Right lobe of liver (tissue), 6 donors: Measurements from ENCODE around the gene SMIM43. TPM values are rescaled to one million over a fixed set of nuclear protein-coding genes. Genes with fewer than 3 reads are reported as not detected.

Experiments
- ATAC-seq, 4 donors: fragments of 200-7000 bp; cut with Tn5 transposase; one replicate each; pipeline ENCODE4 v1.9.1; 2020; ENCODE audit warnings: mild to moderate bottlenecking in 4 of 4, moderate library complexity in 4 of 4
- DNase-seq, 3 donors: peaks; one replicate each; pipeline ENCODE4 v3.0.0-alpha.2; 2020
- H3K27ac ChIP-seq, 3 donors: fragments of 200-600 bp; one replicate each; pipeline ENCODE4 v1.8.0; 2022
- H3K27me3 ChIP-seq, 2 donors: fragments of 200-600 bp; one replicate each; pipeline ENCODE4 v1.8.0; 2022
- H3K36me3 ChIP-seq, 4 donors: fragments of 200-600 bp; sonication (generic) in 1 of 4; one replicate each; pipeline versions ENCODE4 v1.5.1 to v1.8.0; 2017 to 2022; ENCODE audit warnings: control low read depth in 1 of 4
- H3K4me1 ChIP-seq, 4 donors: fragments of 200-600 bp; sonication (generic) in 1 of 4; one replicate each; pipeline versions ENCODE4 v1.5.1 to v1.8.0; 2017 to 2022; ENCODE audit warnings: control low read depth in 1 of 4
- H3K4me3 ChIP-seq, 3 donors: fragments of 200-600 bp; one replicate each; pipeline ENCODE4 v1.8.0; 2022
- H3K9me3 ChIP-seq, 4 donors: fragments of 200-600 bp; sonication (generic) in 1 of 4; one replicate each; pipeline versions ENCODE4 v1.5.1 to v1.8.0; 2017 to 2022; ENCODE audit warnings: control low read depth in 1 of 4
- POLR2A ChIP-seq: fragments of 450-650 bp; IDR thresholded peaks from one replicate; pipeline ENCODE4 v1.6.1; 2017; ENCODE audit warnings: antibody characterized with exemption, mild to moderate bottlenecking
- WGBS: methylation state at CpG from one replicate; pipeline ENCODE4 v1.1.6; 2018; ENCODE audit warnings: low coverage, low lambda C conversion rate; ENCODE audit not compliant: insufficient coverage; ENCODE audit errors: missing lambda C conversion rate; 5-methylcytosine and 5-hydroxymethylcytosine counted together
- intact Hi-C, 2 donors: fragments of 100-400 bp; cut with DNase I; formaldehyde crosslinking; loops; one replicate each; pipeline versions ENCODE4 v1.11.2 to v1.14.1; 2022
- total RNA-seq, 6 experiments: library from RNA; depleted of rRNA in 2 of 6; stranded (reverse); fragments of >200 nt in 2 of 6; fragmentation: NEBNext Ultra II Directional in 3 of 6; extraction: Animal tissue kit (Norgen Biotek cat#: 25700) in 3 of 6; gene quantifications; one replicate each; pipeline versions ENCODE4 v1.1.0 to v1.2.4, GENCODE V29; 2016 to 2023
- TF ChIP-seq, protein P1 (sequence below), 4 donors: fragments of 200-600 bp in 3 of 4; fragments of 450-650 bp in 1 of 4; IDR thresholded peaks; one replicate each; pipeline versions ENCODE4 v1.5.1 to v1.8.0; 2016 to 2022; ENCODE audit warnings: antibody characterized with exemption in 4 of 4, mild to moderate bottlenecking in 2 of 4
- donor health status: DM: no; HTN: yes; CAD: no.
- donor health status: DM: no; HTN: no; CAD: no.
- donor health status: DM: no; HTN: no; CAD: no.
- donor health status: DM: no; HTN: yes; CAD: no.
- donor health status: DM: no; HTN: yes; CAD: no.

The SMIM43 gene
- total RNA-seq, 6 experiments from 2014 or later = not detected

DNA sequence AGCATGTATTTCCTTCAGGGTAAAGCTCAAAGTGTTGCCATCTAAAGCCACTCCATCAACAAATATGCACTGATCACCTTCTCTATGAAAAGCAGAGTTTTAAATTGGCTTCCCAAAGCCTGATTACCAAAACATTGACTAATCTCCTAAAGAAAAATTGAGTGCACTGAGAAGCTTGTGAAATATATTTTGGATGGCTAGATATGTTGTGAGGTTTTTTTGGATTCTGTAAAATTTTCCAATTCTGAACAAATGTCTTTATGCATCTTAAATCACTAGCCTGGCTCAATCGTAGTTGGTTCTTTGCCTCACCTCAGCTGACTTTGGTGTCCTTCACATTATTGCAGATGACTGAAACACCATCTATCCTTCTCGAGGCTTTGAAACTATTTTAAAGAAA lies 21.3 kb upstream of the SMIM43 start:
- Histone ChIP-seq H3K9me3 (no peaks in the 10 kb centered on the region), H3K4me1 (no peaks in the 10 kb centered on the region), H3K4me3 (no peak overlapping the region), H3K27ac (no peak overlapping the region), H3K27me3 (no peaks in the 10 kb centered on the region), H3K36me3 (no peaks in the 10 kb centered on the region)
- ATAC-seq (no peak), DNase-seq (no peak)
- no peak for TF ChIP-seq POLR2A
- TF ChIP-seq, protein P1, sequence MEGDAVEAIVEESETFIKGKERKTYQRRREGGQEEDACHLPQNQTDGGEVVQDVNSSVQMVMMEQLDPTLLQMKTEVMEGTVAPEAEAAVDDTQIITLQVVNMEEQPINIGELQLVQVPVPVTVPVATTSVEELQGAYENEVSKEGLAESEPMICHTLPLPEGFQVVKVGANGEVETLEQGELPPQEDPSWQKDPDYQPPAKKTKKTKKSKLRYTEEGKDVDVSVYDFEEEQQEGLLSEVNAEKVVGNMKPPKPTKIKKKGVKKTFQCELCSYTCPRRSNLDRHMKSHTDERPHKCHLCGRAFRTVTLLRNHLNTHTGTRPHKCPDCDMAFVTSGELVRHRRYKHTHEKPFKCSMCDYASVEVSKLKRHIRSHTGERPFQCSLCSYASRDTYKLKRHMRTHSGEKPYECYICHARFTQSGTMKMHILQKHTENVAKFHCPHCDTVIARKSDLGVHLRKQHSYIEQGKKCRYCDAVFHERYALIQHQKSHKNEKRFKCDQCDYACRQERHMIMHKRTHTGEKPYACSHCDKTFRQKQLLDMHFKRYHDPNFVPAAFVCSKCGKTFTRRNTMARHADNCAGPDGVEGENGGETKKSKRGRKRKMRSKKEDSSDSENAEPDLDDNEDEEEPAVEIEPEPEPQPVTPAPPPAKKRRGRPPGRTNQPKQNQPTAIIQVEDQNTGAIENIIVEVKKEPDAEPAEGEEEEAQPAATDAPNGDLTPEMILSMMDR (IDR thresholded peaks at IDR 0.05) = no peak
- intact Hi-C loops = no loop called here
- WGBS = 47% methylated on average over 2 of the region's 2 CpGs

DNA sequence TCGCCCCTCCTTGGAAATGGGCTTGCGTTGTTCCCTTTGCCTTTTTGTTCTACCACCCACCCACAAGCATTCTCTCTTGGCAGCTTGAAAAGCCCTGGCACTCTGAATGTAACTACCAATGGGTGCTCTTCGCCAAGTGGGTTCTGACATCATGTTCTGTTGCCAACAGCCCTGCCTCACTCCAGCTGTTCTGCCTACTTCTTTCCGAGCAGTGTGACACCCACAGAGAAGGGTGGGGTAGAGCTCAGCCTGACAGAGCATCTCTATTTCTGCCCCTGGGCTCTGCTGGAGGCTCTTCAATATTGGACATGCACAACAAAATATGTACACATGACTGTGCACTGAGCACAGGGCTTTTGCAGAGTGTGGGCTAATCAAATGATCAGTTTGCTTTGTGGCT lies 20.5 kb upstream of the SMIM43 start:
- ATAC-seq (no peak), DNase-seq (no peak)
- Histone ChIP-seq H3K27ac (no peak overlapping the region), H3K36me3 (no peaks in the 10 kb centered on the region), H3K27me3 (no peaks in the 10 kb centered on the region), H3K4me3 (no peak overlapping the region), H3K9me3 (no peaks in the 10 kb centered on the region), H3K4me1 (no peaks in the 10 kb centered on the region)
- intact Hi-C loops = no loop called here
- 47% methylated on average over 4 of the region's 4 CpGs for WGBS
- TF ChIP-seq POLR2A = no peak
- TF ChIP-seq, protein P1 (IDR thresholded peaks at IDR 0.05) = no peak

DNA sequence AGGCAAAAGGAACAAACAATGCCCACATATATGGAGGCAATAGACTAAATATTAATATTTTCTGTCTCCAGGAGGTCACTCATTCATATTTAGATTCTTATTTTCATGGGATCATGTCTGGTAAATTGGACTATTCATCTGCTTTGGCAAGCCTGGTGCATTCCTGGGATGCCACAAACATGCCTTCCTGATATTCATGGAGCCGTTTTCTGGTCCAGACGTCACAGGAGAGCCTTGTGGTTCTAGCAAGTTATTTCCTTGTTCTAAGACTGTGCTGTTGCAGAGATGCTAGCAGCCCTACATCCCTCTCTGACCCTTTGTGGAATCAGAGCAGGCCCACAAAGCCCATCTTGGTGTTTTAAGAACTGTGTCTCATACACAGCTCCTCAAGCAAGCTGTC lies 20.0 kb upstream of the SMIM43 start:
- intact Hi-C loops = no loop called here
- no peaks in the 10 kb centered on the region for H3K9me3 ChIP-seq
- H3K36me3 ChIP-seq = no peaks in the 10 kb centered on the region
- ATAC-seq (no peak), DNase-seq (no peak)
- WGBS = 64% methylated on average over 2 of the region's 2 CpGs
- no peak for TF ChIP-seq POLR2A
- TF ChIP-seq, protein P1 (IDR thresholded peaks at IDR 0.05) = no peak
- no peak overlapping the region for H3K4me3 ChIP-seq
- no peaks in the 10 kb centered on the region for H3K27me3 ChIP-seq
- no peak overlapping the region for H3K27ac ChIP-seq
- no peaks in the 10 kb centered on the region for H3K4me1 ChIP-seq

DNA sequence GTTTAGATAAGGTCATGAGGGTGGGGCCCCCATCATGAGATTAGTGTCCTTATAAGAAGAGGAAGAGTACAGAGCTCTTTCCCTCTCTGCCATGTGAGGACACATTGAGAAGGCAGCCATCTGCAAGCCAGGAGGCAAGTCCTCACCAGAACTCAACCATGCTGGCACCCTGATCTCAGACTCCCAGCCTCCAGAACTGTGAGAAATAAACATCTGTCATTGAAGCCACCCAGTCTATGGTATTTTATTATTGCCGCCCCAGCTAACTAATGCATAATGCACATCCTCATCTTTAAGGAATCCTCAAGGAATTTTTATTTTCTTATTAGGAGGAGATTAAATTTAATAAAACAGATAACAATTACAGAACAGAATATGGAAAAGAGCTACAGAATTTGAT lies 19.4 kb upstream of the SMIM43 start:
- Histone ChIP-seq H3K36me3 (no peaks in the 10 kb centered on the region), H3K27me3 (no peaks in the 10 kb centered on the region), H3K4me3 (no peak overlapping the region), H3K27ac (no peak overlapping the region), H3K4me1 (no peaks in the 10 kb centered on the region), H3K9me3 (no peaks in the 10 kb centered on the region)
- DNase-seq (no peak), ATAC-seq (no peak)
- WGBS = 29% methylated on average over 1 of the region's 1 CpG
- no peak for TF ChIP-seq POLR2A
- TF ChIP-seq, protein P1 (IDR thresholded peaks at IDR 0.05) = no peak
- intact Hi-C loops = no loop called here

DNA sequence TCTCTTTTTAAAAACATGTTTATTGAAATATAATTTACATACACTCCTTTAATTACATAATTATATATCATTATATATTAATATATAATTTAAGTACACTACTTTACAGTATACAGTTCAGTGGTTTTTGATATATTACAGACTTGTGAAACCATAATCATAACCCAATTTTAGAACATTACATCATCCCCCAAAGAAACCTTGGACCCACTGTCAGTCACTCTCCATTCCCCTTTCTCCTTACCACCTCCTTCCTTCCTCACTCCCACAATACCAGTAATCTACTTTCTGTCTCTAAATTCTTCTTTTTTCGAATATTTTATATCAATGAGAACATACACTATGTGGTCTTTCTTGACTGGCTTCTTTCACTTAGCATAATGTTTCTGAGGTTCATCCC lies 18.2 kb upstream of the SMIM43 start:
- Histone ChIP-seq H3K27ac (no peak overlapping the region), H3K4me3 (no peak overlapping the region), H3K36me3 (no peaks in the 10 kb centered on the region), H3K27me3 (no peaks in the 10 kb centered on the region), H3K4me1 (no peaks in the 10 kb centered on the region), H3K9me3 (no peaks in the 10 kb centered on the region)
- 18% methylated on average over 1 of the region's 1 CpG for WGBS
- intact Hi-C loops = no loop called here
- ATAC-seq (no peak), DNase-seq (no peak)
- no peak for TF ChIP-seq POLR2A
- TF ChIP-seq, protein P1 (IDR thresholded peaks at IDR 0.05) = no peak
